ENCODE data around the gene PANK4.

DNA sequence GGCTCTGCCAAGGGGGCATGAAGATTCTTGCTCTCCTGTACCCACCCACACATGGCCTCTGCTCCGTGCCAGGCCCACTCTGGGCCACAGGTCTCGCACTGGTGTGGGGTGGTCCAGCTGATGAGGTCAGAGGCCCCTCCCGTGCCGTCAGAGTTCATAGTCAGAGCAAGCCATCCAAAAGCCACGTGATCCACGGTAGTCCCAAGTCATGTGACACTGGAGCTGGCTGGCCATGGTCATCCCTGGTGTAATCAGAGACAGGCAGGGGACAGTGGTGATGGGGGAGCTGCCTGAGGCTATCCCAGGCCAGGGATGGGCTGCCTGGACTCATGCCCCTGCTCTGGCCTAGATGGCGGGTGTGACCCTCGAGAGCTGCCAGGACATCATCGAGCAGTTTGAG is 39.8 kb downstream of the PANK4 start:
- TF ChIP-seq, protein P1, sequence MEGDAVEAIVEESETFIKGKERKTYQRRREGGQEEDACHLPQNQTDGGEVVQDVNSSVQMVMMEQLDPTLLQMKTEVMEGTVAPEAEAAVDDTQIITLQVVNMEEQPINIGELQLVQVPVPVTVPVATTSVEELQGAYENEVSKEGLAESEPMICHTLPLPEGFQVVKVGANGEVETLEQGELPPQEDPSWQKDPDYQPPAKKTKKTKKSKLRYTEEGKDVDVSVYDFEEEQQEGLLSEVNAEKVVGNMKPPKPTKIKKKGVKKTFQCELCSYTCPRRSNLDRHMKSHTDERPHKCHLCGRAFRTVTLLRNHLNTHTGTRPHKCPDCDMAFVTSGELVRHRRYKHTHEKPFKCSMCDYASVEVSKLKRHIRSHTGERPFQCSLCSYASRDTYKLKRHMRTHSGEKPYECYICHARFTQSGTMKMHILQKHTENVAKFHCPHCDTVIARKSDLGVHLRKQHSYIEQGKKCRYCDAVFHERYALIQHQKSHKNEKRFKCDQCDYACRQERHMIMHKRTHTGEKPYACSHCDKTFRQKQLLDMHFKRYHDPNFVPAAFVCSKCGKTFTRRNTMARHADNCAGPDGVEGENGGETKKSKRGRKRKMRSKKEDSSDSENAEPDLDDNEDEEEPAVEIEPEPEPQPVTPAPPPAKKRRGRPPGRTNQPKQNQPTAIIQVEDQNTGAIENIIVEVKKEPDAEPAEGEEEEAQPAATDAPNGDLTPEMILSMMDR (optimal IDR thresholded peaks at IDR 0.05 in 1 of 3, IDR thresholded peaks at IDR 0.05 in 1 of 3, conservative IDR thresholded peaks at IDR 0.05 in 1 of 3; ENCODE audit: extremely low read depth in 1 of 3, insufficient read depth in 2 of 3, low read length in 3 of 3): no peak
- no peak for TF ChIP-seq EZH2 (IDR thresholded peaks at IDR 0.05; ENCODE audit: low read length)

Measured in keratinocyte (primary cell).